Measurements from ENCODE around the gene SDK1.

GRCh38 chr7:4205828-4206227 lies 904.8 kb downstream of the SDK1 start:
- TF ChIP-seq ZBTB49 (tag by site-specific recombination; IDR thresholded peaks at IDR 0.05; ENCODE audit: low read depth) (no peak), ZNF404 (tag by site-specific recombination; IDR thresholded peaks at IDR 0.05) (no peak), CTCF (tag by site-specific recombination; IDR thresholded peaks at IDR 0.05) (no peak), TRIM28 (IDR thresholded peaks at IDR 0.05; ENCODE audit: borderline replicate concordance, low read length) (no peak), YY1 (tag by site-specific recombination; IDR thresholded peaks at IDR 0.05) (no peak), ZNF670 (tag by site-specific recombination; IDR thresholded peaks at IDR 0.05; ENCODE audit: low read depth) (no peak), ATF2 (tag by site-specific recombination; IDR thresholded peaks at IDR 0.05; ENCODE audit: low read depth) (no peak), GFI1B (tag by site-specific recombination; IDR thresholded peaks at IDR 0.05) (no peak), ZNF274 (IDR thresholded peaks at IDR 0.05; ENCODE audit: low read length) (no peak), ZNF274 (tag by site-specific recombination; IDR thresholded peaks at IDR 0.05; ENCODE audit: borderline replicate concordance) (no peak)

Measured in HEK293 (cell line).